MCF 10A (cell line): ENCODE data around the gene CAMK1D. TPM values are rescaled to one million over a fixed set of nuclear protein-coding genes. Genes with fewer than 3 reads are reported as not detected.
A peak's percentile ranks its signal among the peaks of the same experiment; 100 is the strongest.
"Not testable (repeated sequence)": the region's sequence is repeated elsewhere in the genome, so short reads cannot be mapped to it uniquely, and the experiment has no call there.

Experiments
- BruUV-seq: library from RNA; stranded (reverse); fragments of 400-500 nt; replicated peaks from 2 replicates; lab custom pipeline; 2021; lab: Mats Ljungman, UMichigan
- CTCF ChIA-PET: fragments of 300-600 bp; sonication (Branson Sonifier 250); formaldehyde crosslinking; extraction: SDS; loops from one replicate; lab custom pipeline; 2021; ENCODE audit warnings: antibody characterized with exemption, inconsistent platforms; lab: Yijun Ruan, JAX
- POLR2A ChIA-PET: fragments of 300-600, 350-650 bp; sonication (Branson Sonifier 250); formaldehyde crosslinking; extraction: SDS; loops from one replicate; lab custom pipeline; 2020; ENCODE audit warnings: antibody characterized with exemption, inconsistent platforms; lab: Yijun Ruan, JAX
- DNase-seq: peaks from one replicate; pipeline ENCODE4 v3.0.0-alpha.2; 2018; ENCODE audit not compliant: unreplicated experiment
- H3K27ac Mint-ChIP-seq: one replicate; pipeline ENCODE4 v1.8.0; 2022; ENCODE audit warnings: mild to moderate bottlenecking, low read depth, mixed read lengths; ENCODE audit not compliant: unreplicated experiment
- H3K27me3 Mint-ChIP-seq: one replicate; pipeline ENCODE4 v1.8.0; 2022; ENCODE audit warnings: mixed read lengths; ENCODE audit not compliant: insufficient read depth, unreplicated experiment
- H3K36me3 Mint-ChIP-seq: one replicate; pipeline ENCODE4 v1.8.0; 2022; ENCODE audit warnings: mild to moderate bottlenecking, moderate library complexity, mixed read lengths; ENCODE audit not compliant: insufficient read depth, unreplicated experiment
- H3K4me1 Mint-ChIP-seq: one replicate; pipeline ENCODE4 v1.8.0; 2022; ENCODE audit warnings: mixed read lengths; ENCODE audit not compliant: insufficient read depth, unreplicated experiment
- H3K4me3 Mint-ChIP-seq: one replicate; pipeline ENCODE4 v1.8.0; 2022; ENCODE audit warnings: mild to moderate bottlenecking, moderate library complexity, mixed read lengths; ENCODE audit not compliant: unreplicated experiment
- H3K9me3 Mint-ChIP-seq: one replicate; pipeline ENCODE4 v1.8.0; 2022; ENCODE audit warnings: mixed read lengths; ENCODE audit not compliant: unreplicated experiment
- intact Hi-C: fragments of 100-400 bp; cut with micrococcal nuclease; formaldehyde crosslinking; loops from 2 replicates; pipeline ENCODE4 v1.14.1; 2022
- total RNA-seq: library from RNA; stranded (reverse); gene quantifications from 2 replicates; pipeline ENCODE4 v1.2.3, GENCODE V29; 2022
- TF ChIP-seq, protein P1 (sequence below): fragments of 200-600 bp; IDR thresholded peaks from one replicate; pipeline ENCODE4 v1.8.0; 2022; ENCODE audit warnings: antibody characterized with exemption, mild to moderate bottlenecking; ENCODE audit not compliant: unreplicated experiment

CAMK1D gene
- total RNA-seq, 1 experiment from 2014 or later, result 1.7 TPM

- POLR2A ChIA-PET, result interaction anchor here (0.7 kb wide), 1 partner anchor 367 kb away, joined by 3 read pairs; no protein-coding TSS in a partner anchor
- peak overlapping the region; percentile 68 for H3K27ac Mint-ChIP-seq
These were observed 16.6 kb upstream of the CAMK1D start for GRCh38 chr10:12332572-12333379.

DNA sequence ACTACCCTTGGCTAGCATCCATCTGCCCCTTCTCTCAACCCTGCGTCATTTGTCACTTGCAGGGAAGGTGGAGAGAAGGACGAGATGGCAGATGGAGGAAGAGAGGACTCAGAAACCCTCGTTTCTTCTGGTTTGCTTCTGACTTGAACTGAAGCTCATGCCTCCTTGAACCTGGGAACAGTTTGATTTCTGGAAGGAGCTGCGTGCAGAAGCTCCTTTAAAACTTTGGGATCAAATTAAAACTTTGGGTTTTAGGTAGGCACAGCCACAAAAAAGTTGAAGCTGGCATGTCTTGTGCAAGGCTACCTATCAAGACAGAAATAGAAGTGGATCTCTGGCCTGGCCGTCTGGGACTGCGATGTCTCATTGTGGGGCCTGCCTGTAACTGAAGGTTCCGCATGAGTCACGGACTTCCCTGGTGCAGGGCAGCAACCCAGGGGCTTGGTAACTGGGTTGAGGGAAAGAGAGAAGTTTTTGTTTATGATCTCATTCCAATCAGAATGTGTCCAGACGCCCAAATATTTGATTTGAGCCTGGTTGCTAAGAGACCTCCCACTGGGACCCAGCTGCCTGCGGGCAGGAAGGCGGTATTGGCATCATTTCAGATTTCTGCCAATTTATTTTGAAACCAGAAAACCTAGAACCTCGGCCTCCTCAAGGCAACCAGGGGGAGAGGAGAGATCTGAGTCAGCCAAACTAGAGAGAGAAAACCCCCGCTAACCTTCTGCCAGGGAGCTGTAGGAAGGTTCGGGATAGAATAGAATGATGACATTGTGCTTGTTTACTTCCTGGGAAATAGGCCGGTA lies 15.8 kb upstream of the CAMK1D start:
- POLR2A ChIA-PET, result interaction anchor here (0.7 to 1.2 kb wide), 4 partner anchors 10 to 366 kb away, joined by 3 read pairs; no protein-coding TSS in a partner anchor
- intact Hi-C loops, result loop anchor here (2.0 kb wide), 1 partner anchor 63 kb away; no protein-coding TSS in a partner anchor
- peaks cover 11% of the 10 kb centered on the region for H3K4me1 Mint-ChIP-seq
- H3K9me3 Mint-ChIP-seq, result no peaks in the 10 kb centered on the region
- no peaks in the 10 kb centered on the region for H3K27me3 Mint-ChIP-seq
- peak; percentile 94 for DNase-seq
- BruUV-seq, result TSS peak; percentile 98
- CTCF ChIA-PET, result interaction anchor here (0.6 to 2.2 kb wide), 8 partner anchors 15 to 1423 kb away, joined by 3 to 8 read pairs (median 3); partner anchors contain the start of gene CAMK1D
- peak overlapping the region; percentile 68 for H3K27ac Mint-ChIP-seq
- no peaks in the 10 kb centered on the region for H3K36me3 Mint-ChIP-seq
- TF ChIP-seq, protein P1, sequence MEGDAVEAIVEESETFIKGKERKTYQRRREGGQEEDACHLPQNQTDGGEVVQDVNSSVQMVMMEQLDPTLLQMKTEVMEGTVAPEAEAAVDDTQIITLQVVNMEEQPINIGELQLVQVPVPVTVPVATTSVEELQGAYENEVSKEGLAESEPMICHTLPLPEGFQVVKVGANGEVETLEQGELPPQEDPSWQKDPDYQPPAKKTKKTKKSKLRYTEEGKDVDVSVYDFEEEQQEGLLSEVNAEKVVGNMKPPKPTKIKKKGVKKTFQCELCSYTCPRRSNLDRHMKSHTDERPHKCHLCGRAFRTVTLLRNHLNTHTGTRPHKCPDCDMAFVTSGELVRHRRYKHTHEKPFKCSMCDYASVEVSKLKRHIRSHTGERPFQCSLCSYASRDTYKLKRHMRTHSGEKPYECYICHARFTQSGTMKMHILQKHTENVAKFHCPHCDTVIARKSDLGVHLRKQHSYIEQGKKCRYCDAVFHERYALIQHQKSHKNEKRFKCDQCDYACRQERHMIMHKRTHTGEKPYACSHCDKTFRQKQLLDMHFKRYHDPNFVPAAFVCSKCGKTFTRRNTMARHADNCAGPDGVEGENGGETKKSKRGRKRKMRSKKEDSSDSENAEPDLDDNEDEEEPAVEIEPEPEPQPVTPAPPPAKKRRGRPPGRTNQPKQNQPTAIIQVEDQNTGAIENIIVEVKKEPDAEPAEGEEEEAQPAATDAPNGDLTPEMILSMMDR, result no peak
- H3K4me3 Mint-ChIP-seq, result peak overlapping the region; percentile 44

More at GRCh38 chr10:12332572-12333379, 16.6 kb upstream of the CAMK1D start:
- H3K4me1 Mint-ChIP-seq, result peaks cover 11% of the 10 kb centered on the region
- no peaks in the 10 kb centered on the region for H3K9me3 Mint-ChIP-seq
- H3K36me3 Mint-ChIP-seq, result no peaks in the 10 kb centered on the region
- CTCF ChIA-PET, result interaction anchor here (0.6 to 2.2 kb wide), 4 partner anchors 16 to 766 kb away, joined by 3 to 8 read pairs (median 3); partner anchors contain the start of gene CAMK1D
- intact Hi-C loops, result loop anchor here (2.0 kb wide), 1 partner anchor 62 kb away; no protein-coding TSS in a partner anchor
- TF ChIP-seq, protein P1, result no peak
- H3K4me3 Mint-ChIP-seq, result peak overlapping the region; percentile 44
- BruUV-seq, result no TSS peak
- DNase-seq, result no peak
- H3K27me3 Mint-ChIP-seq, result no peaks in the 10 kb centered on the region

DNA sequence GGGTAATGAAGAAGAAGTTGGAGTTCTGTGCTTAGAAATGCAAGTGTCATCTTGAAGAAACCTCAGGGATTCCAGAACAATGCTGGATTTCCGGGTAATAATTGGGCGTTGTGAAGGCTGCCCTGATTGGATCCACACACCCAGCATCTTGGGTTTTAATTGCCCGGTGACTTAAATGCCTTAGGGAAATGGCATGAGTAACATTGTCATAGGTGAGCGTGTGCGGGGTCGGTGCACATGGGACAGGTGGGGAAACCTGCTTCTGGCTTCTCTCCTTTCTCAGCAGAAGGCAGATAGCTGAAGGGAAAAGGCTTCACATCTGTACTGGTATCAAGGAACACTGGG lies 15.2 kb upstream of the CAMK1D start:
- no TSS peak for BruUV-seq
- Mint-ChIP-seq H3K27me3 (no peaks in the 10 kb centered on the region), H3K27ac (peak overlapping the region; percentile 68), H3K9me3 (no peaks in the 10 kb centered on the region), H3K4me1 (peaks cover 11% of the 10 kb centered on the region), H3K4me3 (peak overlapping the region; percentile 44), H3K36me3 (no peaks in the 10 kb centered on the region)
- TF ChIP-seq, protein P1, result no peak
- CTCF ChIA-PET, result interaction anchor here (0.6 to 2.2 kb wide), 5 partner anchors 15 to 1423 kb away, joined by 3 to 8 read pairs (median 3); partner anchors contain the start of gene CAMK1D
- no peak for DNase-seq
- intact Hi-C loops, result no loop called here
- POLR2A ChIA-PET, result interaction anchor here (0.8 to 1.2 kb wide), 3 partner anchors 9 to 69 kb away, joined by 3 read pairs; no protein-coding TSS in a partner anchor

- H3K9me3 Mint-ChIP-seq, H3K27me3 Mint-ChIP-seq, BruUV-seq, DNase-seq, H3K36me3 Mint-ChIP-seq, intact Hi-C loops, H3K4me3 Mint-ChIP-seq, H3K27ac Mint-ChIP-seq: not testable (repeated sequence)
- peaks cover 11% of the 10 kb centered on the region for H3K4me1 Mint-ChIP-seq
- ChIA-PET POLR2A (interaction anchor here (1.2 kb wide), 1 partner anchor 68 kb away, joined by 3 read pairs; no protein-coding TSS in a partner anchor), CTCF (interaction anchor here (0.8 kb wide), 1 partner anchor 11 kb away, joined by 3 read pairs; no protein-coding TSS in a partner anchor)
These were observed 14.2 kb upstream of the CAMK1D start for GRCh38 chr10:12335169-12335568.
